Neural cell (in vitro differentiated cells): Measurements from ENCODE around the gene SPECC1L.

Source experiments
- CTCF ChIP-seq: fragments of 450-650 bp; IDR thresholded peaks from 2 replicates; pipeline ENCODE4 v1.5.1; 2014; ENCODE audit warnings: antibody characterized with exemption, mild to moderate bottlenecking, moderate library complexity; ENCODE audit not compliant: poor library complexity, severe bottlenecking
- EP300 ChIP-seq: fragments of 450-650 bp; conservative IDR thresholded peaks from 2 replicates; pipeline ENCODE4 v1.6.1; 2014; ENCODE audit warnings: antibody characterized with exemption, mild to moderate bottlenecking, moderate library complexity; ENCODE audit not compliant: poor library complexity, severe bottlenecking
- POLR2AphosphoS5 ChIP-seq: IDR thresholded peaks from 2 replicates; pipeline ENCODE4 v1.6.1; 2012
- REST ChIP-seq: IDR thresholded peaks from 2 replicates; pipeline ENCODE4 v1.6.1; 2012; ENCODE audit warnings: borderline replicate concordance
- TAF1 ChIP-seq: IDR thresholded peaks from 2 replicates; pipeline ENCODE4 v1.6.1; 2012; ENCODE audit warnings: low read depth

- TF ChIP-seq CTCF (no peak), TAF1 (no peak), POLR2AphosphoS5 (no peak), EP300 (no peak), REST (no peak)
Measured at GRCh38 chr22:24407884-24408283, 137.3 kb downstream of the SPECC1L start.
